K562 (cell line): ENCODE results near the gene CYP4F12. TPM values are rescaled to one million over a fixed set of nuclear protein-coding genes. Genes with fewer than 3 reads are reported as not detected.

ENCODE experiments used
- CBX3 ChIP-seq, 2 experiments: IDR thresholded peaks; 1 replicate in 1 of 2; 2 replicates in 1 of 2; pipeline ENCODE4 v1.6.1; 2012; ENCODE audit warnings: inconsistent platforms in 2 of 2, low read length in 2 of 2, borderline replicate concordance in 1 of 2, control low read depth in 1 of 2
- DMBX1 ChIP-seq: fragments of 250-450 bp; sonication (Bioruptor Pico); IDR thresholded peaks from 2 replicates; pipeline ENCODE4 v1.8.0; 2022; ENCODE audit warnings: inconsistent platforms, mild to moderate bottlenecking, moderate library complexity, borderline replicate concordance
- FOXJ3 ChIP-seq: sonication (generic); formaldehyde crosslinking; IDR thresholded peaks from 2 replicates; pipeline ENCODE4 v1.4.0; 2020; ENCODE audit warnings: mild to moderate bottlenecking, missing genetic modification reagents
- PKNOX1 ChIP-seq: fragments of 450-650 bp; IDR thresholded peaks from 2 replicates; pipeline ENCODE4 v1.6.1; 2016
- POLR2A ChIP-seq: fragments of 450-650 bp; conservative IDR thresholded peaks from 2 replicates; pipeline ENCODE4 v1.6.1; 2016
- REST ChIP-seq, 2 experiments: fragments of 450-650 bp; formaldehyde crosslinking in 1 of 2; IDR thresholded peaks; 2 replicates each; pipeline versions ENCODE4 v1.4.0 to v1.6.1; 2014 to 2020; ENCODE audit warnings: mild to moderate bottlenecking in 2 of 2, borderline replicate concordance in 1 of 2, low read depth in 1 of 2
- RNF219 ChIP-seq: fragments of 250-450 bp; sonication (Bioruptor Pico); IDR thresholded peaks from 2 replicates; pipeline ENCODE4 v1.5.0; 2022; ENCODE audit warnings: mild to moderate bottlenecking
- ZNF407 ChIP-seq: fragments of 450-650 bp; IDR thresholded peaks from 2 replicates; pipeline ENCODE4 v1.6.1; 2016; ENCODE audit warnings: low read depth
- polyA plus RNA-seq, 8 experiments: library from polyadenylated mRNA; depleted of rRNA in 4 of 8; stranded (reverse) in 5 of 8; unstranded in 3 of 8; fragments of >200 nt; fragmentation: Nextera tagmentation in 2 of 8; fragmentation: Illumina TruSeq in 1 of 8; extraction: Ambion mirVana in 2 of 8; extraction: Trizol in 1 of 8; gene quantifications; 2 replicates each; pipeline versions ENCODE4 v1.2.1 to v1.2.3, GENCODE V29; 2011 to 2014; ENCODE audit warnings: inconsistent platforms in 1 of 8, missing spikeins in 1 of 8
- total RNA-seq, 7 experiments: library from RNA; depleted of rRNA in 6 of 7; stranded (reverse); fragments of >200 nt in 6 of 7; fragmentation: Illumina TruSeq in 2 of 7; extraction: Trizol in 2 of 7; gene quantifications; 2 replicates each; pipeline versions ENCODE4 v1.2.1 to v1.2.3, GENCODE V29; 2011 to 2021; ENCODE audit warnings: low replicate concordance in 1 of 7

Gene CYP4F12
- total and polyA plus RNA-seq, 9 of the 15 experiments (the other 6 are each of a cell fraction or from before 2014, with no cell fraction given) = not detected

GRCh38 chr19:15684828-15685227 lies 11.9 kb downstream of the CYP4F12 start (continued):
- no peak for TF ChIP-seq ZNF407
- no peak for TF ChIP-seq FOXJ3 (CRISPR knock-in tag)
- no peak for TF ChIP-seq CBX3 (IDR thresholded peaks at IDR 0.05; ENCODE audit: borderline replicate concordance in 1 of 2, low read length in 2 of 2)
- no peak for TF ChIP-seq POLR2A
- no peak for TF ChIP-seq RNF219 (CRISPR knock-in tag)
- no peak for TF ChIP-seq PKNOX1
- peak; percentile 98 for TF ChIP-seq REST (IDR thresholded peaks at IDR 0.05; ENCODE audit: borderline replicate concordance)
- peak; percentile 91 for TF ChIP-seq REST (CRISPR knock-in tag; IDR thresholded peaks at IDR 0.05; ENCODE audit: low read depth)
- no peak for TF ChIP-seq DMBX1 (CRISPR knock-in tag)
